Caco-2 (cell line): ENCODE measurements around the gene LEO1. TPM values are rescaled to one million over a fixed set of nuclear protein-coding genes. Genes with fewer than 3 reads are reported as not detected.

Source experiments
- Bru-seq: library from RNA; stranded (reverse); fragments of 400-500 nt; gene quantifications from one replicate; lab custom pipeline; 2021; lab: Mats Ljungman, UMichigan
- BruChase-seq, 2 experiments: library from RNA; stranded (reverse); fragments of 400-500 nt; gene quantifications; one replicate each; lab custom pipeline; 2021; lab: Mats Ljungman, UMichigan
- BruUV-seq: library from RNA; stranded (reverse); fragments of 400-500 nt; replicated peaks from 2 replicates; lab custom pipeline; 2021; lab: Mats Ljungman, UMichigan
- CTCF ChIA-PET: fragments of 300-600 bp; sonication (Branson Sonifier 250); formaldehyde crosslinking; loops from one replicate; lab custom pipeline; 2022; ENCODE audit warnings: antibody characterized with exemption; lab: Charles Lee
- POLR2A ChIA-PET: fragments of 300-600 bp; sonication (Branson Sonifier 250); formaldehyde crosslinking; loops from one replicate; lab custom pipeline; 2022; ENCODE audit warnings: antibody characterized with exemption; lab: Charles Lee
- DNase-seq, 2 experiments: peaks; one replicate each; pipeline versions ENCODE4 v3.0.0 to v3.0.0-alpha.2; 2020 to 2022
- H3K27me3 ChIP-seq: replicated peaks from 2 replicates; pipeline ENCODE4 v1.6.0; 2011; ENCODE audit warnings: low read length; ENCODE audit not compliant: control insufficient read depth, insufficient read depth
- H3K36me3 ChIP-seq: 2 replicates; pipeline ENCODE4 v1.5.1; 2011; ENCODE audit warnings: low read length; ENCODE audit not compliant: control insufficient read depth, insufficient read depth
- H3K4me1 ChIP-seq: fragments of 250-450 bp; sonication (Bioruptor Pico); 2 replicates; pipeline ENCODE4 v1.5.1; 2020; ENCODE audit warnings: mild to moderate bottlenecking
- H3K4me3 ChIP-seq: 2 replicates; pipeline ENCODE4 v1.5.1; 2011; ENCODE audit warnings: low read depth, mild to moderate bottlenecking, control low read depth, low read length
- H3K9me3 ChIP-seq: fragments of 250-450 bp; sonication (Bioruptor Pico); 2 replicates; pipeline ENCODE4 v1.5.1; 2020; ENCODE audit warnings: mild to moderate bottlenecking, moderate library complexity
- H3K27ac Mint-ChIP-seq: one replicate; pipeline ENCODE4 v1.8.0; 2022; ENCODE audit warnings: mixed read lengths; ENCODE audit not compliant: unreplicated experiment
- H3K27me3 Mint-ChIP-seq: one replicate; pipeline ENCODE4 v1.8.0; 2022; ENCODE audit warnings: mixed read lengths; ENCODE audit not compliant: insufficient read depth, unreplicated experiment
- H3K36me3 Mint-ChIP-seq: one replicate; pipeline ENCODE4 v1.8.0; 2022; ENCODE audit warnings: mild to moderate bottlenecking, mixed read lengths; ENCODE audit not compliant: insufficient read depth, unreplicated experiment
- H3K4me1 Mint-ChIP-seq: one replicate; pipeline ENCODE4 v1.8.0; 2022; ENCODE audit warnings: low read depth, mixed read lengths; ENCODE audit not compliant: unreplicated experiment
- H3K4me3 Mint-ChIP-seq: one replicate; pipeline ENCODE4 v1.8.0; 2022; ENCODE audit warnings: mild to moderate bottlenecking, moderate library complexity, mixed read lengths; ENCODE audit not compliant: unreplicated experiment
- H3K9me3 Mint-ChIP-seq: one replicate; pipeline ENCODE4 v1.8.0; 2022; ENCODE audit warnings: mixed read lengths; ENCODE audit not compliant: unreplicated experiment
- intact Hi-C: fragments of 100-400 bp; cut with micrococcal nuclease; formaldehyde crosslinking; loops from one replicate; pipeline ENCODE4 v1.10.0; 2022; ENCODE audit not compliant: unreplicated experiment
- long read RNA-seq: library from polyadenylated mRNA; stranded (forward); transcript quantifications from one replicate; pipeline ENCODE4 v2.0.0, GENCODE V29; 2022
- total RNA-seq: library from RNA; stranded (reverse); gene quantifications from 2 replicates; pipeline ENCODE4 v1.2.3, GENCODE V29; 2022
- TF ChIP-seq, protein P1 (sequence below), 2 experiments: fragments of 200-600 bp in 1 of 2; IDR thresholded peaks; 1 replicate in 1 of 2; 2 replicates in 1 of 2; pipeline versions ENCODE4 v1.5.1 to v1.8.0; 2011 to 2022; ENCODE audit warnings: antibody characterized with exemption in 1 of 2, control low read depth in 1 of 2, inconsistent platforms in 1 of 2, low read depth in 1 of 2, low read length in 1 of 2, mild to moderate bottlenecking in 1 of 2, moderate library complexity in 1 of 2; ENCODE audit not compliant: insufficient read depth in 1 of 2, severe bottlenecking in 1 of 2, unreplicated experiment in 1 of 2

LEO1 gene
- total RNA-seq (30.7 and 32.2 TPM in 2 replicates), Bru-seq, nascent RNA (percentile 75 among the genes with signal in this experiment), BruChase-seq, experiment 1, labeled RNA remaining after a 2-hour chase (percentile 74 among the genes with signal in this experiment), BruChase-seq, experiment 2, labeled RNA remaining after a 6-hour chase (percentile 80 among the genes with signal in this experiment)
- long read RNA-seq, transcript LEO1-201 (12 exons, 2,193 nt): major isoform, 113 of 125 reads
- long read RNA-seq, partial matches to known transcripts: 3 of 125 reads
- long read RNA-seq, other reads (novel, unspliced or antisense): 9 of 125 reads

GRCh38 chr15:51971375-51972133, at the start of gene LEO1:
Gene LEO1 (minus strand): TSS chr15:51971778. CDS start chr15:51971745, 33 bp downstream.
- H3K4me1 ChIP-seq: 0 out of 2 replicates have a peak, but pooled peaks cover 6% of the 10 kb centered on the region
- no peaks in the 10 kb centered on the region for H3K36me3 ChIP-seq
- DNase-seq: peak; percentile 92 to 95
- Mint-ChIP-seq H3K9me3 (no peaks in the 10 kb centered on the region), H3K4me1 (peaks cover 8% of the 10 kb centered on the region), H3K27ac (peak within 1 kb of the TSS; percentile 99), H3K27me3 (no peaks in the 10 kb centered on the region), H3K4me3 (peak within 1 kb of the TSS; percentile 93), H3K36me3 (peaks cover 20% of the 10 kb centered on the region)
- TF ChIP-seq, protein P1, sequence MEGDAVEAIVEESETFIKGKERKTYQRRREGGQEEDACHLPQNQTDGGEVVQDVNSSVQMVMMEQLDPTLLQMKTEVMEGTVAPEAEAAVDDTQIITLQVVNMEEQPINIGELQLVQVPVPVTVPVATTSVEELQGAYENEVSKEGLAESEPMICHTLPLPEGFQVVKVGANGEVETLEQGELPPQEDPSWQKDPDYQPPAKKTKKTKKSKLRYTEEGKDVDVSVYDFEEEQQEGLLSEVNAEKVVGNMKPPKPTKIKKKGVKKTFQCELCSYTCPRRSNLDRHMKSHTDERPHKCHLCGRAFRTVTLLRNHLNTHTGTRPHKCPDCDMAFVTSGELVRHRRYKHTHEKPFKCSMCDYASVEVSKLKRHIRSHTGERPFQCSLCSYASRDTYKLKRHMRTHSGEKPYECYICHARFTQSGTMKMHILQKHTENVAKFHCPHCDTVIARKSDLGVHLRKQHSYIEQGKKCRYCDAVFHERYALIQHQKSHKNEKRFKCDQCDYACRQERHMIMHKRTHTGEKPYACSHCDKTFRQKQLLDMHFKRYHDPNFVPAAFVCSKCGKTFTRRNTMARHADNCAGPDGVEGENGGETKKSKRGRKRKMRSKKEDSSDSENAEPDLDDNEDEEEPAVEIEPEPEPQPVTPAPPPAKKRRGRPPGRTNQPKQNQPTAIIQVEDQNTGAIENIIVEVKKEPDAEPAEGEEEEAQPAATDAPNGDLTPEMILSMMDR (IDR thresholded peaks at IDR 0.05; ENCODE audit: insufficient read depth in 1 of 2, low read depth in 1 of 2, low read length in 1 of 2, severe bottlenecking in 1 of 2, unreplicated experiment in 1 of 2): peak in 1 of 2 experiments; percentile 48
- POLR2A ChIA-PET: interaction anchor here (0.6 kb wide), 5 partner anchors 20 to 181 kb away, joined by 3 to 7 read pairs (median 3); no protein-coding TSS in a partner anchor
- CTCF ChIA-PET: interaction anchor here (0.8 to 1.6 kb wide), 3 partner anchors 98 to 236 kb away, joined by 3 to 5 read pairs (median 4); no protein-coding TSS in a partner anchor
- H3K9me3 ChIP-seq: no peaks in the 10 kb centered on the region
- H3K4me3 ChIP-seq: peak within 1 kb of the TSS; percentile 91
- intact Hi-C loops: loop anchor here (5.0 kb wide), 1 partner anchor 46 kb away; the partner anchor contains the start of gene MAPK6
- H3K27me3 ChIP-seq: no peaks in the 10 kb centered on the region
- BruUV-seq: TSS peak; percentile 83

DNA sequence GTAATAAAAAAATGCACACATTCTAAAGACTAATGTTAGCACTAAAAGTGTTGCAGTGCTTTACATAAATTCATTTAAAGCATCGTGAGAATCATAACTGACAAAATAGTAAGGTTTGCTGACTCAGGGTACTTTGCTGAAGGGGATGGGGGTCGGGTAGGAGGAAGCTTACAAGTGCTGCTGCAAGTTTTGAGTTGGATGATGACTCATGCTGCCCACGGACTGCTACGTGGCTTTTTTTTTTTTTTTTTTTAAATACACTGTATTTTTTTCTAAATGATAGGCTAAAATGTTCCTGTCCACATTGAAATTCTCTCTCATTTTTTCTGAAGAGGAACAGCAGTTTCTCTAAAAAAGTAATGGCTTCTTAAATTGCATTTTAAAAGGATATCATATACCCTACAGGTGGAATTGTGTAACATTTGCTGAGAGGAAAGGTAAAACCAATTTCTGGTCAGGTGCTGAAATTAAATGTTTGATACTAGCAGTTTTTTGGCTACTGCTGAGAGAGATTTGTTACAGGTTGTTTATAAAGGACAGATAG, 49.6 kb upstream of the LEO1 start:
- Mint-ChIP-seq H3K9me3 (no peaks in the 10 kb centered on the region), H3K36me3 (peaks cover 22% of the 10 kb centered on the region), H3K27ac (peak overlapping the region; percentile 96), H3K4me3 (peak overlapping the region; percentile 93), H3K27me3 (no peaks in the 10 kb centered on the region), H3K4me1 (peaks cover 16% of the 10 kb centered on the region)
- DNase-seq: peak in 1 of 2 experiments; percentile 9
- H3K27me3 ChIP-seq: no peaks in the 10 kb centered on the region
- intact Hi-C loops: no loop called here
- no TSS peak for BruUV-seq
- H3K4me1 ChIP-seq: peaks cover 12% of the 10 kb centered on the region; the same call in 1 of the 2 replicates
- peak overlapping the region; percentile 69 for H3K4me3 ChIP-seq
- no peaks in the 10 kb centered on the region for H3K36me3 ChIP-seq
- no peaks in the 10 kb centered on the region for H3K9me3 ChIP-seq
- ChIA-PET CTCF (no interaction called here), POLR2A (interaction anchor here (0.6 to 1.0 kb wide), 3 partner anchors 19 to 40 kb away, joined by 3 read pairs; no protein-coding TSS in a partner anchor)
- TF ChIP-seq, protein P1 (IDR thresholded peaks at IDR 0.05; ENCODE audit: insufficient read depth in 1 of 2, low read depth in 1 of 2, low read length in 1 of 2, severe bottlenecking in 1 of 2, unreplicated experiment in 1 of 2): no peak
